Effector memory CD4-positive, alpha-beta T cell (primary cell): ENCODE data around the gene TSHZ2.

Source experiments
- DNase-seq, 3 donors: peaks; one replicate each; pipeline ENCODE4 v3.0.0-alpha.2; 2020
- H3K27ac ChIP-seq: 2 replicates; pipeline ENCODE4 v1.7.0; 2013; ENCODE audit warnings: mild to moderate bottlenecking, low read length, moderate library complexity; ENCODE audit not compliant: insufficient read depth, poor library complexity, severe bottlenecking
- H3K27me3 ChIP-seq: replicated peaks from 2 replicates; pipeline ENCODE4 v1.7.0; 2013; ENCODE audit warnings: mild to moderate bottlenecking, low read length; ENCODE audit not compliant: insufficient read depth, control insufficient read depth, poor library complexity, severe bottlenecking
- H3K36me3 ChIP-seq: 2 replicates; pipeline ENCODE4 v1.7.0; 2013; ENCODE audit warnings: mild to moderate bottlenecking, low read length, moderate library complexity; ENCODE audit not compliant: control insufficient read depth, insufficient read depth
- H3K4me1 ChIP-seq: 2 replicates; pipeline ENCODE4 v1.7.0; 2013; ENCODE audit warnings: low read length, mild to moderate bottlenecking; ENCODE audit not compliant: control insufficient read depth, insufficient read depth, poor library complexity, severe bottlenecking
- H3K4me3 ChIP-seq: 2 replicates; pipeline ENCODE4 v1.7.0; 2013; ENCODE audit warnings: low read length, low read depth, mild to moderate bottlenecking; ENCODE audit not compliant: insufficient read depth, poor library complexity, severe bottlenecking
- H3K9me3 ChIP-seq: 2 replicates; pipeline ENCODE4 v1.7.0; 2013; ENCODE audit warnings: mild to moderate bottlenecking, low read length, moderate library complexity; ENCODE audit not compliant: control insufficient read depth

Gene TSHZ2

DNA sequence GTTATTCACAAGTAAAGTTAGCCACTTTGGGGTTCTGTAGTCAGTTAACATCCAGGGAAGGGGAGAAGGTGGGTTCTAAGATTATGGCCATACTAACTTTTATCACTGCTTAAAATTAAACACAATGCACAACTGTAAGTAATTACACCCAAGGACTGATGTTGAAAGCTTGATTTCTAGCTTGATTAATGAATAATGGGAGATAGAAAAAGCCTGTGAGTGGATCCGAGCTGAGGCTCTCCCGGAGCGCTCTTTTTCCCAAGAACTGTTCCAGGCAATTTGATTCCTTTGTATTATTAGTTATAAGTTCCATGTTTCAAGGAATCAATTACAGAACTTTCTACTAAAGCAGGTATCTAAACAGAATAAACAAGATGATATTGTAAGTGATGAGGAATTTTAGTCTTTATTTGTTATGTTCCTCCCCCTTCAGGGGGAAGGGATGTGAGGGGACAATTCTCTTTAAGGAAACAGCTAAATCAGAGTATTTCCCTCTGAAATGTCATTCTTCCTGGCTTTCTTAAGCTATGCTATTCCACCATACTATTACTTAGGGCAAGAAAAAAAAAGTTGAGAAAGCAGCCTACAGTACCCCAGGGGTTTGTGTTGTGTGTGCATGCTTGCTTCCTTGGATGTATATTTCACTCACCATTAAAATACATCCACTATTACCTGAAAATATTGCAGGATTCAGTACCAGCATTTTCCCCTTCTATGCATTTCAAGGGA is 3.8 kb downstream of the TSHZ2 start:
- Histone ChIP-seq H3K36me3 (no peaks in the 10 kb centered on the region), H3K4me3 (peak overlapping the region; percentile 45), H3K27ac (peak overlapping the region; percentile 87), H3K27me3 (no peaks in the 10 kb centered on the region), H3K4me1 (peaks cover 6% of the 10 kb centered on the region), H3K9me3 (no peaks in the 10 kb centered on the region)
- DNase-seq = no peak

DNA sequence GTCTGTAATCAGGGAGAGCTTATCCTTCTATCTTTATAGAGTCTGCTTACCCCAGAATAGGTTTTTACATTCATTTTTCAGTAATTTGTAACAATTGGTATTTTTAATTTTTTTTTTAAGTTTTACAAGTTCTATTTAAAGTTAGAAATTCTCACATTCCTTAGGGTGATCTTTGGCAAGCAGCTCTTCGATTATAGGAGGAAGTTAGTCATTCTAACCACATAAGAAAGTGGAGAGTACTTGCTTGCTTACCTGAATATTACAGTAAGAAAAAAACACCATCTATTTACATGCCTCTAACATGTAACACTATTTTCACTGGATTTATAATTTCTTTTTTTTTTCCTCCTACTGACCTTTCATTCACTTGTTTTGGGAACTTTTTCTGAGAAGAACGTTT is 6.7 kb downstream of the TSHZ2 start:
- H3K27ac ChIP-seq = no peak overlapping the region
- no peaks in the 10 kb centered on the region for H3K27me3 ChIP-seq
- H3K4me3 ChIP-seq = no peak overlapping the region
- H3K4me1 ChIP-seq = peaks cover 4% of the 10 kb centered on the region
- DNase-seq = no peak
- H3K36me3 ChIP-seq = no peaks in the 10 kb centered on the region
- no peaks in the 10 kb centered on the region for H3K9me3 ChIP-seq

DNA sequence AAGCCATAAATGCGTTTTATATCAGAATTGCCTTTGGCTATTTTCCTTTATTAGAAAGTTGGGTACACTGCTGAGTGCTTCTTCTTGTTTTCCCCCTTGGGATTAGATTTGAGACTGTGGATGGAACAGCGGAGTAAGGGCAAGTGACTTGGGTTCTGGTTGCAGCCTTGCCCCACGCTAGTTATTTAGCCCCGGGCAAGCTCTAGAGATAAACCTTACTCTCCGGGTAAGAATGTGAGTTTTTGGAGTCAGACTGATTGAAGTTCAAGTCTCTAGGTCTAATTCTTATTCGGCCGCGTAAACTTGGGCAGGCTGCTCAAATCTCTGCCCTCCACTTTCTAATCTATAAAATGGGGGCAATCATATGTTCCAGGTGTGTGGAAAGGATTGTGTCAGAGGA is 8.9 kb downstream of the TSHZ2 start:
- DNase-seq = no peak
- Histone ChIP-seq H3K27ac (no peak overlapping the region), H3K36me3 (no peaks in the 10 kb centered on the region), H3K4me1 (peaks cover under 1% of the 10 kb centered on the region), H3K9me3 (no peaks in the 10 kb centered on the region), H3K27me3 (no peaks in the 10 kb centered on the region), H3K4me3 (no peak overlapping the region)

DNA sequence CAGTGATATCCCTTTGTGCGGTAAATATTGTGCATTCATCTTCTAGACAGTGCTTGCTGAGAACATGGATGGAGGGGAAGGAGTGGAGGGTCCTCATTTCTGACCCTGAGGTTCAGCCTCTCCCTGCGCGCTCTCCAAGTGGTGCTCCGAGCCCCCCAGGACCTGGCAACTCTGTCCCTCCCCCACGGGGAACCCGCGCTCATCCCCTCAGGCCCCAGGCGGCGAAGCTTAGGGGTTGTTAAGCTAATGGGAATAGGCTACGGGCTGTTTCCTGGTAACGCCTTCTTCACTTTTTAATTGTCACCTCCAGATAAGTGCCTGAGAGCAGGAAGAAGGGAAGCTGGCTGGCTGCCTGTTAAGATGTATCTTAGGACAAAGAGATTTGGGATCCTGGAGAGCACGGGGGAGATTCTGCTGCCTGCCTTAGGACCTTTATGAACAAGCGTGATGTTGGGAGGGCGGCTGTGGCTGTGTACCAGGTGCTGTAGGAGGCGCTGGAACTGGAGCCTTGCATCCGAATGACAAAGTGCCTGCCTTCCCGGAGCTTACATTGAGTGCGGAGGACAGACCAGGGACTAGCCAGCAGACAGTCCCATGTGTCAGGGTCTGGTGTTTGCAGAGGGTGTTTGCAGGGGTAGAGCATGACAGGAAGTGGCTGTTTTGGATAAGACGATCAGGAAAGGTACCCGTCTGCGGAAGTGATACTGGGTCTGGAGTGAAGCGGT is 11.7 kb downstream of the TSHZ2 start:
- Histone ChIP-seq H3K4me1 (no peaks in the 10 kb centered on the region), H3K9me3 (no peaks in the 10 kb centered on the region), H3K27me3 (no peaks in the 10 kb centered on the region), H3K36me3 (no peaks in the 10 kb centered on the region), H3K4me3 (no peak overlapping the region), H3K27ac (no peak overlapping the region)
- DNase-seq = no peak

DNA sequence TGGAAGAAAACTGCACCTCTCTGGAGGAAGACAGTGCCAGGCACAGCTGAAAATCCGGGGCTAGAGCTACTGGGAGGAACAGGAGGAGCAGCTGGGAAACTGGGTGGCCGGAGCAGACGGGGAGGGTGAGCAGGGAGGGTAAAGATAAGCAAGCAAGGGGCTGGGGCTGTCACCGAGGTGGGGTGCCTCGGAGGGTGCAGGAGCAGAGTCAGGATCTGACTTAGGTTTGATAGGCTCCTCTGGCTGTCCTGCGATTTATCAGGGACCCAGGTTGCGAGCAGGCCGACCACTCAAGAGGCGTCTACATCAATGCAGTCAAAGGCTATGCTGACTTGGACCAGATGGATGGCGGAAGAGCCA is 12.3 kb downstream of the TSHZ2 start:
- Histone ChIP-seq H3K4me3 (no peak overlapping the region), H3K4me1 (no peaks in the 10 kb centered on the region), H3K27ac (no peak overlapping the region), H3K27me3 (no peaks in the 10 kb centered on the region), H3K9me3 (no peaks in the 10 kb centered on the region), H3K36me3 (no peaks in the 10 kb centered on the region)
- DNase-seq = no peak

DNA sequence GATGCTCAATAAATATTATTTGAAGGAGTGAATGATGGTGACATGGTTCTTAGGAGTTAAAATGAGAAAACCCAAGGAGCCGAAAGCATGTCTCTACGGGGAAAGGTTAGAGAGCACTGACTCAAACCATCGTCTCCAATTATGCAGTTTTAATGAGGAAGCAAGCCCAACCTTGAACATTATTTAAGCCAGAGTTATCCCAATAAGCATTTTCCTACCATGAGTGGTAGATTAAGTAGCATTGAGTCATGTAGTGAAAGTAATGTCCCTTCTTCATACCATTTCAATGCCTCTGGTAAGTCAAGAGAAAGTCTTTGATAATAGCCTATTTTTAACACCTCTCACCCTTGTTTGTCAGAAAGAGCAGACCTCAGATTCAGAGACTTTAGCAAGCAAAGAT is 13.5 kb downstream of the TSHZ2 start:
- no peak overlapping the region for H3K4me3 ChIP-seq
- no peaks in the 10 kb centered on the region for H3K4me1 ChIP-seq
- no peak for DNase-seq
- no peaks in the 10 kb centered on the region for H3K36me3 ChIP-seq
- no peak overlapping the region for H3K27ac ChIP-seq
- no peaks in the 10 kb centered on the region for H3K27me3 ChIP-seq
- no peaks in the 10 kb centered on the region for H3K9me3 ChIP-seq

DNA sequence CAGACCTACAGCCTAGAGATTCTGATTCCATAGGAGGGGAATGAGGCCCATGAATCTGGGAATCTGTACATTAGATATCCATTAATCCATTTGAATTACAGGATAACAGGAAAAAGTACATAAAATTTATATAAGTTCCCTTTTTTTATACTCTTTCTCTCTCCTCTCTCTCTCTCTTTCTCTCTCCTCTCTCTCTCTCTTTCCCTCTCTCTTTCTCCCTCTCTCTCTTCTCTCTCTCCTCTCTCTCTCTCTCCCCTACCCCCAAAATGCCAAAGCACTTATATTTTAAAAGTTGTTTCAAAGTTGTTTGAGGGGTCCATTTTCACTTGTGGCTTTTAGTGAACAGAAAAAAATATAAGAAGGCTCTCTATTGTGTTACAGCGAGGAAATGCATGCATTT is 15.1 kb downstream of the TSHZ2 start:
- no peaks in the 10 kb centered on the region for H3K27me3 ChIP-seq
- H3K9me3 ChIP-seq = no peaks in the 10 kb centered on the region
- H3K27ac ChIP-seq = no peak overlapping the region
- H3K4me1 ChIP-seq = no peaks in the 10 kb centered on the region
- no peaks in the 10 kb centered on the region for H3K36me3 ChIP-seq
- DNase-seq = no peak
- no peak overlapping the region for H3K4me3 ChIP-seq

DNA sequence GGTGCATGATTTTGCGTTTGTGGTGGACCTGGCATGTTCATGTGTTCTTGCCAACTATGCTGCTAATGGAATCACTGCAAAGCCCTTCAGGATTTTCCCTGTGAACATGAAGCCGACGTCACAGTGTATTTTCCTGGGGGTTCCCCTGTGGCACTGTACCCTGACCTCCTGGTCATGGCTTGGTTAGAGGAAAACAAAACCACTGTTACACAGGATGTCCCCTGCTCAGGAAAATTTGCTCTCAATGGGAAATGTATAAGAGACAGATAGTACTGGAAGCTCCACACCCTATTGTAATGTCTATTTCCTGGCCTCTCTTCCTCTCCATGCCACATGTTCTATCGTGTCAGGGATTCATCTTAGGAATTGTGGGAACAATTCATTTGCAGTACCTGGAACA is 19.7 kb downstream of the TSHZ2 start:
- DNase-seq = no peak
- Histone ChIP-seq H3K27me3 (no peaks in the 10 kb centered on the region), H3K4me1 (no peaks in the 10 kb centered on the region), H3K27ac (no peak overlapping the region), H3K4me3 (no peak overlapping the region), H3K9me3 (no peaks in the 10 kb centered on the region), H3K36me3 (no peaks in the 10 kb centered on the region)

DNA sequence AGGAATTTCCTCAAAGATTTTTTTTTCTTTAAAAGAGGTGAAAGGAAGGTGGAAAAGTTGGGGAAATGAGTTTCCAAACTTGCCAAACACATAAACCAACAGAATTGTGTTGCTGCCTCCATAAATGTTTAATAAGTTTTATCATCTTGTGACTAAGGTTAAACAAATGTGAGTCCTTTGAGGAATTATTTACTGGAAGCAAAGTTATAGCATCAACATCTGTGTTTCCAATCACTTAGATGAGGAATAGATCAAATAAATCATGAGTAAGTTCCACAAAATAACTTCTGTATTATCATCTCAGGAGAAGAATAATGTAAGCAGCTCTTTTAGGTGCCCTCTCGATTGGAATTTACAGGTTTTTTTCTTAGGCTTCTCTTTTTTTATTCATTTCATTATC is 20.5 kb downstream of the TSHZ2 start:
- Histone ChIP-seq H3K36me3 (no peaks in the 10 kb centered on the region), H3K4me3 (no peak overlapping the region), H3K4me1 (no peaks in the 10 kb centered on the region), H3K9me3 (no peaks in the 10 kb centered on the region), H3K27ac (no peak overlapping the region), H3K27me3 (no peaks in the 10 kb centered on the region)
- DNase-seq = no peak

DNA sequence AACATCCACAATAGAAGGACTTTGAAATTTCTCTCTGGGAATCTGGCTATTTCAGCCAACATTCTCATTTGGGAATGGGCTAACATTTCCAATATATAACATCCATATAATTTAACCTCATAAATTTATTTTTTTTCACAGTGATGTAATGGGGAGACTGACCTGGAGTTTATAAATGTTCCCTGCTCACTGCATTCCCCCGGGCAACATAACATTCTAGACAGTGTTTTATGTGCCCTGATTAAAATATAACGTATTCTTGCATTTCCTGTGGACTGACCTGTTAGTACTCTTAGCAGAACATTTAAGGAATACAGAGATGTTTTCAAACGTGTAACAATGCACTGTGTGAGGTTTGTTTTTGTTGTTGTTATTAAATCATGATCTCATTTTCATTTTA is 20.9 kb downstream of the TSHZ2 start:
- Histone ChIP-seq H3K4me1 (no peaks in the 10 kb centered on the region), H3K9me3 (no peaks in the 10 kb centered on the region), H3K27ac (no peak overlapping the region), H3K36me3 (no peaks in the 10 kb centered on the region), H3K27me3 (no peaks in the 10 kb centered on the region), H3K4me3 (no peak overlapping the region)
- no peak for DNase-seq
